GM18867 (cell line): ENCODE data around the gene DNAH9.

Source experiments
- ATAC-seq: cut with Tn5 transposase; IDR thresholded peaks from one replicate; pipeline ENCODE4 v1.9.1; 2021; ENCODE audit warnings: mild to moderate bottlenecking, moderate library complexity; ENCODE audit not compliant: unreplicated experiment

Gene DNAH9

DNA sequence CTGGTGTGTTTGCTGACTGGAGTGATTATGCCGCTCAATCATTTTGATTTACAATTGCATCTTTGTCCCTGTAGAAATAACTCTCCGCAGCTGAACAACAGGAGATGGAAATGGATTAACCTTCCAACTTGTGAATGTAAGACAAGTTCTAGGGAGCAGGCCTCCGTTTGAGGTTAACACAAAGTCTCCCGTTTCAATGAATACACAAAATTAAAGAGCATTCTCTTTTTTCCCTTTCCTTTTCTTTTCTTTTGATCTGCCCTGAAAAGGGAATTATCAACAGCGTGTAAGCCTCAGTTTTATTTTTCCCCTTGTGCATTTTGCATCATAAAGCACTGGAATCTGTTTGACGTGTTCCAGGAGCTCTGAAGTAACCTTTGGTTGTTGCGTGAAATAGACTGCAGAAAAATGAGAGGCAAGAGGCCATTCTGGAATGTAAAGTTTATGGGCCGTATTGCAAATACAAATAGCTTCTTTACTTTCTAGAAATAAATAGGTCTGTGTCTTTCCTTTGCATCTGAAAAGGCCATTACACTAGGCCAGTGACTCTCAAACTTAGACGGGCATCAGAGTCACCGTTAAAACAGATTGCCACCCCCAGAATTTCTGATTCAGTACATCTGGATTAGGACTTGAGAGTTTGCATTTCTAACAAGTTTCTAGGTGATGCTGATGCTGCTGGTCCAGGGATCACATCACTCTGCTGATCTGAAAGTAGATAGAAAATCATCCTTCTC, 234.3 kb downstream of the DNAH9 start:
- ATAC-seq: no peak

DNA sequence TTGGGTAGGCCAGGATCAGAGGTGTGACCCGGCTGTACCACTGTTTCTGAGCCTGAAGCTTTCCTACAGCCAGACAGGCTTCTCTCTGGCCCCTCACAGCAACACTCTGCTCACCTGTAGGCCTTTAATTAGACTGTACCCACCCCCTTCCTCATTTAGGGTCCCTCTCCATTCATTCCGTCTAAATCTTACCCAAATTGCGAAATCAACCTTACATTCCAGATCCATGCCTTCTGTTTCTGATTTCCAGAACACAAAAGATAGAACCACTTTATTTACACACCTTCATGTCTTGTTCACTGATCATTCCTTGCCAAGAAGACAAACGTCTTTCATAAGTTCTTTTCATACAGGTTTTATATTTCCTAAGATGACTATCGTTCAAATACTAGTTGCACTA, 238.2 kb downstream of the DNAH9 start:
- no peak for ATAC-seq

DNA sequence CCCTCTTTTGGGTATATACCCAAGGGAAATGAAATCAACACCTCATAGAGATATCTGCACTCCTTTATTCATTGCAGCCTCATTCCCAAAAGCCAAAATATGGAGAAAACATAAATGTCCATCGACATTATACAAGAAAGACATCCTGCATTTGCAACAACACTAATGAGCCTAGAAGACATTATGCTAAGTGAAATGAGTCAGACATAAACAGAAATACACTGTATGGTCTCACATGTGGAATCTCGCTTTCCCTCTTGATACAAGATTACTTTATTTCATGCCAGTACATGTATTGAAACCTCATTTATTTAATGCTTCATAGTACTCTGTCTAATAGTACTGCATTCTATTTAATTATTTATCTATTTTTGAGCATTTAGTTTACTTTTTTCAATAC, 241.8 kb downstream of the DNAH9 start:
- ATAC-seq: no peak

DNA sequence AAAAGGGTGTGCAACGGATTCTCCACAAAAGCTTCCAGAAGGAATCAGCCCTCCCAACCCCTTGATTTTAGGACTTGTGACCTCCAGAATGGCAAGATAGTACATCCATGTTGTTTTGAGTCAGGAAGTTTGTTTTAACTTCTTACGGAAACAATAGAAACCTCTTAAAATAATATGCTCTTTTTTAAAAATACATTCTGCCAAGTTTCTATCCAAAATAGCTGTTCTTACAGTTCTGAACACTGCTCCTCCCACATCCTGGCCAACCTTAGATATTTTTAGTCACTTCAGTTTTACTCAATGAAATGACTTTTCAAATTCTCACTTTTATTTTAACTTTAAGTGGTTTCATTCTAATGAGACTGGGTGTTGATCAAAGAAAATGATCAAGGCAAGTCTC, 242.6 kb downstream of the DNAH9 start:
- no peak for ATAC-seq

DNA sequence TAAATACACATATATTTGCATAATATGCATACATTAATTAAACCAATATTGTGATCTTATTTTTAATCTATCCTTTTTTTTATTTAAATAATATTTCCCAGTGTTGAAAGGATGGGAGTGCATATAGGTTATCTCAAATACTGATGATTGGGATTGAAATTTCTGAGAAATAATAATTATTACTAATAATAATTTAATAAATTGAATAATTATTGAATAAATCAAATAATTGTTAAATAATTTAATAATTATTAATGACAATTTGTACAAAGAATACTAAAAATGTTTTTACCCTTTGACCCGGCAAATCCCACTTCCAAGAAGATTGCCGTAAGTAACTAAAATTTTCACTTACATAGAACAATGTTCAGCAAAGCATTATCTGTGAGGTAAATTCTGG, 250.1 kb downstream of the DNAH9 start:
- ATAC-seq: no peak

DNA sequence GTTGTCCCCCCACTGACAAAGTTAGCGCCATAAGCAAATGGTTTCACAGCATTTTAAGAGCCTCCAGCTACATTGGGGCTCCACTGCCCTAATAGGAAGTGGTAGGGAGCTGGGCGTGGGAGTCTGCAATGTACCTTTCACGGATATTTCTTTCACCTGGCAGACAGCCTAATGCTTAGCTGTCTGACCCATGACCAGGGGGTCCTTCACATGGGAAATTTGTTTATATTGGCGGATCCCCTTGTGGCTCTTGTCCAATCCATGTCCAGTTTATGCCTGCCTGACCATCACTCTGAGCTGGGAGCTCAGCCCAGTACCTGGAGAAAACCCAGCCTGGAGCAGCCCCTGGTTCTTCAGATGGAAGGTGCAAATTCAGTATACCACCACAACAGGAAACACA, 254.0 kb downstream of the DNAH9 start:
- no peak for ATAC-seq

DNA sequence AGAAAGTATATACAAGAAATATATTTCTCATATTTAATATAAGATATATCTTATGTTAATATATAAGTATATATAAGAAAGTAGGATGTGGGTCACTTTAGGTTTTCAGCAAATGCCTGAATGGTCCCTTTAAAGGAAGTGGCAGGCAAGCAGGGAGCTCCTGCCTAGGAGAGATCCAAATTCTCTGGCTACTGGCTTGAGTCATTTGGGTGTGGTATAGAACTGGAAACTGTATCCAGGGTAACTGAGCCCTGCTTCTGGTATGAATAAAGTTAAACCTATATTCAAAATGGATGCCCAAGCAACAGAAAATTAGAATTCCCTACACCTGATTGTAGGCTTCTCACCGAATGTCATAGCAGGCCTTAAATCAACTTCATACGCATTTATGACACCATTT, 254.6 kb downstream of the DNAH9 start:
- ATAC-seq: no peak

DNA sequence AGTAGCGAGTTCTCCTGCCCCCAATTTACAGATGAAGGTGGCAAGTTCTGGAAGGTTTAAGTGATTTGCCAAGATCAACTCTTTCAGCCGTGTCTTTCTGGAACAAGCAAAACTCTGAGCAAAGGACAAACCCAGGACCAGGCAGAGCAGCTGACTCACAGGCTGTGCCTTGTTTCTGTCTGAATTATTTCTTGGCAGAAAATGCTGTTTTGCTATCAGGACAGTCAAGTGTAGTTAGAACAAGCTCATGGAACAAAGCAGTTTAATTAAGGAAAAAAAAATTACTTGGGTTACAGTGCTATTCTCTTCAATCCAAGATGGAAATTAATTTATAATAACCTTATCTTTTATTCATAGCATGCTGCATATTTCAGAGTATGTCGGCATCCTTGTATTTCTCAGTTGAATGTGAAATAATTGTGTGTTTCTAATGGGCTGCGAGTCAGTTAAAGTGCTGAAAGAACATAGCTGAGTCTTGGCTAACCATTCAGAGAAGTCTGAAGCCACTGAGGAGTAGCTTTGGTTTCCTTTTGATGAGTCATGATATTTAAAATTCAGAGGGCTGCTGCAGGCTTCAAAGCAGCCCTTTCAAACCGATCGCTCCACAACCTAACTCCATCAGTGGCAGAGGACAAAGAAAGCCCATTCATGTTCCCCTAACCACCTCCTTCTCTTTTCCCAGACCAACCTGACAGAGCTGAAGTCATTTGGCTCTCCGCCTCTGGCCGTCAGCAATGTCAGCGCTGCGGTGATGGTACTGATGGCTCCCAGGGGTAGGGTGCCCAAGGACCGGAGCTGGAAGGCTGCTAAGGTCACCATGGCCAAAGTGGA, 255.3 kb downstream of the DNAH9 start:
- ATAC-seq: no peak

DNA sequence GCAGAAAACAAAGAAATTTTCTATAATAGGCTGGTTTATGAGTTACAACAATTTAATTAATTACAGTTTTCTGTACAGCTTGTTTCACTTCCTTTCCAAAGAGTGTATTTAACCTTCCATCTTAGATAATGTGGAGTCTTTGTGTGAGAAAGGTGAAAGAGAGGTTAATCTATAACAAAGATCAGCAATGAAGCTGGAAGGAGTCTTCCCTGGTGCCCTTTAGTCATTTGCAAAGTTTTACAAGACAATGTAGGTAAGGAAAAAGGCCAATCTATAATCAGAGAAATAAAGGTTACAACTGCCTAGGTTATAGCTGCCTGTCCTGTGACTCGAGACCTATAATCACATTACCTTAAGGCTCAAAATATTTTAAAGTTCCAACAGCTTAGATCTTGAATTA, 257.0 kb downstream of the DNAH9 start:
- ATAC-seq: no peak

DNA sequence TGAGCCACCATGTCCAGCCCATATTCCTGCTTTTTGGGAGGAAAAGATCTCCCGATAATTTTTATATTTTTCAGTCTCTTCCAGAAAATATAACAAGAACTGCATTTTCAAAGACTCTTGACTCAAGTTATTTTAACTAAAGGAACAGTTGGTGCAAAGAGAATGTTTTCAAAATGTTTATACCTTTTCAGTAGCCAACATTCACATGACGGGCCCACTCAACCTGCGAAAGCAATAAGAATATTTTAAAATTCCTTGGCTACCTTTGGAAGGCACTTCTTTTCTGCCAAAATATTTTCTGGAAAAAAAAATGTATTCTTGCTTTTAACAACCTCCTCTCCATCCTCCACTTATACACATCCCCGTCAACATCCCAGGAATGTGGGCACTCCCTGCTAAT, 258.7 kb downstream of the DNAH9 start:
- ATAC-seq: no peak

DNA sequence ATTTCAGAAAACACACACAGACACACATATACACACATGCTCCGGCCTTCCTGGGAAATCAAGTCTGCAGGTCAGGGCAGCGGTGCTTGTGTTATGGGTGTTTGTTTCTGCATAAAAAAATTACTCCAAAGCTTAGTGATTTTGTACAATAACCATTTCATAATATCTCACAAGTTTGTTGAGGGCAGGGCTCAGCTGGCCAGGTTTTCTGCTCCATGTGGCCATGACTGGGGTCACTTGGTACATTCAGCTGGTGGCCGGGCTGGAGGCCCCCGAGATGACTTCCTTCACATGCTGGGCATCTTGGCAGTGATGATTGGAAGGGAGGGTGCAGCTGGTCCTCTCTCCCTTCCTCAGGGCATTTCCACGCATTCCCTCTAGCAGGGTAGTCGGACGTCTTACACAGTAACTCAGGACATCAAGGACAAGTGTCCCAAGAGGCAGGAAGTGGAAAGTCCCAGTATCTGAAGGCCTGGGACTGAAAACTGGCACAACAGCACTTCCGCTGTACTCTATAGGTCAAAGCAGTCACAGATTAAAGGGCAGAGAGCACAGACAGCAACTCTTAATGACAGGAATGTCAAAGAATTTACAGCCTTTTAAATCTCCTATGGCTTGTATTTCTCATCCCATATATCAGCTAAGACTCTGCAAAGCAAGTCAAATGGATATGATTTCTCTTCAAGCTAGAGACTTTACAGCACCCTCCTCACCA, 271.6 kb downstream of the DNAH9 start:
- ATAC-seq: no peak

DNA sequence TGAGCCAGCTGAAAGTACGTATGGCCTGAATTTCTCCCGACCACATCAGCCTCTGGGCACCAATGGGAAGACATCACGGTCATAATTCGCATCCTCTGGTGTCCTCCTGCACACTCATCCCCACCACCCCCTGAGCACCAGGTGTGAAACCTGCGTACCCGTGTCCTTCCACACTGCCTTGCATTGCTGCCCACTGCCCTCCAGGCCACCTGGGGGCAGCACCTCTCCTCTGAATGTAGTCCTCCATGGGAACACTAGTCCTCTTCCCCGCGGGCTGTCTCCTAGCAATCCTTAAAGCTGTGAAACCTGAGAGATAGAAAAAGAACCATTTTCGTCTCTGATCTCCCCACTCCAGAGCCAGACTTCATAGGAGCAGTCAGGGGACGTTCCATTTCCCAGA, 273.5 kb downstream of the DNAH9 start:
- no peak for ATAC-seq

DNA sequence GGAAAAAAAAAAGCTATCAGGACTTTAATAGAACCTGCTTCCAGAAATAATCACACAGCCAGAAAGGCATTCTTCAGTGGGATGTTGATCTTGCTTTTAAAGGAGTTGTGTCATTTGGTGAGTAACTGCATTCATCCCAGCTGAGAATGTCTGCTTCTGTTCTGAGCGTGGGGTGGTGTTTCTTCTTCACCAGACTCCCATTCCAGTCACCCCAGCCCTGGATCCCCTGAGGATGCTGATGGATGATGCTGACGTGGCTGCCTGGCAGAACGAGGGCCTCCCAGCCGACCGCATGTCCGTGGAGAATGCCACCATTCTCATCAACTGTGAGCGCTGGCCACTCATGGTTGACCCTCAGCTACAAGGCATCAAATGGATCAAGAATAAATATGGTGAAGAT, 276.5 kb downstream of the DNAH9 start:
- no peak for ATAC-seq

DNA sequence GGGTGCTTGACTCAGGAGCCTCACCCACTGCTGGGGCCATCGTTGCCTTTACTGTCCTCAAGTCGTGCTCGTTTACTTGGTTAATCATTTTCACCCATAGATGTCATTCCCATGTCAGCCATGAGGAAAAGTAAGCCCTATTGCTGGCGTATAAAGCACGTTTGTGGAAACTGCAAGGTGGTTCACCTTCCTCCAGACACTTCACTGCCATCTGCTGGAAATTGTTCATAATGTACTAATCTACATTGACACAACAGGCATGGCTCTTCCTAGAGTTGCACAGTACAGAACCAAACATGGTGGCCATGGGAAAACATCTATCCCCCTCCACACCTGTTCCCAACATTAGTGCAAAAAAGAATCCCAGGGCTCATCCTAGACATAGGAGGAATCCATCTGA, 282.4 kb downstream of the DNAH9 start:
- peak; percentile 52 for ATAC-seq

DNA sequence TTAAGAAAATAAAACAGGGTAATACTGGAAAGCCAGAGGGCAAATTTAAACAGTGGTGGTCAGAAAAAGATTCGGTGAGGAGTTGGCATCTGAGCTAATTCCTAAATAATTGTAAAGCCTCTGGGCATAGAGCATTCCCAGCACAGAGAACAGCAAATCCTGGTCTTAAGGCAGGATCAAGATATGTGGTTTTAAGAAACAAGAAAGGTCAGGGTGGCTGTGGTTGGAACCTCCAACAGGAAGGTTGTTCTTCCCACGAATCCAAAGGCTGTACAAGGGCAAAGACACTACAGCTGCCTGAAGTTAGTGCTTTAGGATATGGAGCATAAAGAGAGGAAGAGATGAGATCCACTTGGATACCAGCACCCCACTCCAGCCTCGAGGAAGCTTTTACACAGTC, 284.4 kb downstream of the DNAH9 start:
- no peak for ATAC-seq

DNA sequence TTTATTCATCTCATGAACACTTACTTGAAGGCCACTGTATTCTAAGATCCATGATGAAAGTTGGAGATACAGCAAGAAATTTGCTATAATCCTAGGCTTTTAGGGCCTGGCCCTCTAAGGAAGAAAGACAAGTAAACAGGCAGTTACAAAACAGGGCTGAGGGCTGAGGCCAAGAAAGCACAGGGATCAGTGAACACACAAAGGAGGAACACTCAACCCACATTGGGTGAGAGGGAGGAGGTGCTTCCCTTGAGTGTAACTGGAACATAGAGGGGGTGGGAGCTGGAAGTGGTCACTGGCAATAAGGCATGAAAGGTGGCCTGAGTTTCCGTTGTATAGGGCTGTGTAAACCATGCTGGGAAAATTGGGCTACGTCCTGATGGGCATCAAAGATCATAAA, 286.8 kb downstream of the DNAH9 start:
- ATAC-seq: no peak

DNA sequence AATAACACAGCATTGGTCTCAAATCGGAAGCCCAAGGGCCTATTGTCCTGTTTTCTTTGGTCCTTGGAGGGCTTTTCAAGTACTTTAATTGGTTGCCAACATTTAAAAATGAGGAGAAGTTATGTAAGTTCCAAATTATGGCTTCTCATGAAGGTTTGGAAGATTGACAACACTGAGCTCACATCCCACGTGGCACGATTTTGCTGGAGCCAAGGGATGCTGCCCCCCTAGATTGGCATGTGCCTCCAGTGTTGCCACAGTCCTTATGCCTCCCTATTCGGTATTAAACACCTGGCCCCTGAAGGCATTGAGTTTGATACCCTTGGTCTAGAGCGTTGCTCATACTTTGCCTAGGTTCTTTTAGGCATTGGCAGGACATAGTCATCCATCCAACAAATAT, 291.0 kb downstream of the DNAH9 start:
- ATAC-seq: no peak

DNA sequence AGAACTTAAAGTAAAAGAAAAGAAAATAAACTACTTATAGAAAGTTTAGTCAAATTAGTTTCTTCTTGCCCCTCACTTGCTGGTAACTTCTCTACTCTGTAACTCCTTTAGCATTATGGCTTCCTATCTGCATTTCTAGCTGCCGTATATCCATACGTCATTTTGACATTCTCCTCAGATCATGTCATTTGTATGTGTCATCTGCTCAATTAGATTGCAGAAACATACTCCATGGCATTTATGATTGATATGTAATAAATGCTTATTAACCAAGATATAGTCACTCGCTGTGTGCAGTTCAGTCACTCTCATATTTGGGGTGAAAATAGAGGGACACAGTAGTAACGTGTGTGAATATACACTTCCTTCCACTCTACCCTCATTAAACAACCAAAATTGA, 295.6 kb downstream of the DNAH9 start:
- no peak for ATAC-seq

DNA sequence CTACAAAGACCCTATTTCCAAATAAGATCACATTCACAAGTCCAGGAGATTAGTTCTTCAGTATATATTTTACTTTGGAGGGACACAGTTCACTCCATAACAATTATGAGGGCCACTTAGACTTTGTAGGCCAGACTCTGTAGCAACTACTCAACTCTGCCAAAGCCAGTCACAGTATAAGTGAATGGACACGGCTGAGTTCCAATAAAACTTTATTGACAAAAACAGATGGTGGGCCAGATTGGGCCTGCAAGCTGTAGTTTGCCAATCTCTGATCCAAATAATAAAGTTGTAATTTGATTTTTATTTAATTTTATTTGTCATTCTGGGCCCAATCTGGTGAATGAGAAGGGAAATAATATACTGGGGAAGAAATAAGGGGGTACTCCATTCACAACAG, 297.9 kb downstream of the DNAH9 start:
- ATAC-seq: no peak

DNA sequence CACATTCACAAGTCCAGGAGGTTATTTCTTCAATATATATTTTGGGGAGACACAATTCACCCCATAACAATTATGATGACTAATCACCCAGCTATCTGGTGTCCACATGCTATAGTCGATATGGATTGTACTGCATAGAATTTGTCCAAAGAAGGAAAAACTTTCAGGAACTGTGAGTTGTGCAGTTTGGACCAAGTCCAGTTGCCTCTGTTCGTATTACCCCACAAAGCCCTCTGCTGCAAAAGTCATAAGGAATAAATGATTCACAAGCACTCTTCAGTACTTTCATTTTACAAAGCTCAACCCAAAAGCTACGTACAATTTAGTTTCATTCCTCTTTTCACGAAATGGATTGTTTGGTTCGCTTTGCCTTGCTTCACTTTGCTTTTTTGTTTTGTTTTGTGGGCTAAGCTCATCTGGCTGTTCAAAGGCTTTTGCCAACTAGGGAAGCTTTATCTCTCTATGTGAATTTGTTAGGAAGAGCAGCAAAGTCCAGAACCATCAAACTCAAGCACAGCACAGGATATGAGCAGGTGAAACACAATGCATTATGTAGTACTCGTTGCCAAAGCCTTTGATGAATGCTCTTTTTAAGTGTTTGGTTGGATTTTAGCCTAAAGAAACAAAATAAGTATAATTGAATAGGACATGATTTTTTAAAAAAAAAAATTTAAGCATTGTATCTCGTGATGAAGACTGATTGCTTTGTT, 300.4 kb downstream of the DNAH9 start:
- ATAC-seq: no peak

DNA sequence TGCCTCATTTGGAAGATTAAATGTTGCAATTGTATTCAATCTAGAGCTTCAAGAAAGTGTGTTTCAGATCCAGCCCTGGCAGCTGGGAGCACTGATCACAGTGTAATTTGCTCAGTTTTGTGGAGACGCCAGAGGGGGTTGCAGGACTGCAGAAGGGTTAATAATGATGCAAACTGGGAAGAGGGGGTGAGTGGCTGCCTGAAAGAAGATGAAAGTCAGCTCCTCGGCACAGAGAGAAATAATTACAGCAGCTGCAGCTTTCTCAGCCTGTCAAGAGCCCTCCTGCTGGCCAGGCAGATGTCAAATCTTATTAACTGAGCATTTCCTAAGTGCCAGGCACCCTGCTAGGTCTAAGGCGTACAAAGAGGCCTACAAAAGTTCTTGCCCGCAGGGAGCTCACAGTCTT, 301.3 kb downstream of the DNAH9 start:
- no peak for ATAC-seq
